NCI-H187 (cell line): ENCODE results near the gene TOB1.

ENCODE experiments used
- DNase-seq, 2 experiments: peaks; one replicate each; lab custom pipeline; 2025; lab: John Stamatoyannopoulos, UW

Gene TOB1

DNA sequence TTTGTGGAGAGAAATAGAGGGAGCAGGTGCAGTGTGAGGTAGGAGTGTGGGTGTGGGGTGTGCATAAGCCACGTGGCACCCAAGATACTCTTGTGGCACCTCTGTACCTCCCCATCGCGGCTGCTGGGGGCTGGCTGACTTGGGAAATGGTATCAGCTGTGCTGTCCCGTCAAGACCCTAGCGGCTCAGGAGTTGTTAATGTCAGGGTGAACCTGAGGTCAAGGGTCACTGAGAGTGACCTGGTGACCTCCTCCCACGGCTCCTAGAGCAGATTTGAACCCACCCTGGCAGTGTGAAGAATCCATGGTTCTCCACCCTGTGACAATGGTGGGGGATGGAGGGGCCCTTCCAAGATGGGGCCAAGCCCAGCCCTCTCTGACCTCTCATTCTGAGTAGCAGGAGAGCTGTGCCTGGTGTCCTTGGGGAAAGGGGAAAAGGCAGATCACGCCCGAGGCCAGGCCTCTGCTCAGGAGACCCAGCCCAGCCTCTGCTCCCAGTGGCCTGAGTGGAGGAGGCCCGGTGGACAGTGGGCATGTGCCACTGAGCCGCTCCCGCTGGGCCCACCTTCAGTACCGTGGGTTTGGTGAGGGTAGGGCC is 33.8 kb downstream of the TOB1 start:
- DNase-seq = no peak

DNA sequence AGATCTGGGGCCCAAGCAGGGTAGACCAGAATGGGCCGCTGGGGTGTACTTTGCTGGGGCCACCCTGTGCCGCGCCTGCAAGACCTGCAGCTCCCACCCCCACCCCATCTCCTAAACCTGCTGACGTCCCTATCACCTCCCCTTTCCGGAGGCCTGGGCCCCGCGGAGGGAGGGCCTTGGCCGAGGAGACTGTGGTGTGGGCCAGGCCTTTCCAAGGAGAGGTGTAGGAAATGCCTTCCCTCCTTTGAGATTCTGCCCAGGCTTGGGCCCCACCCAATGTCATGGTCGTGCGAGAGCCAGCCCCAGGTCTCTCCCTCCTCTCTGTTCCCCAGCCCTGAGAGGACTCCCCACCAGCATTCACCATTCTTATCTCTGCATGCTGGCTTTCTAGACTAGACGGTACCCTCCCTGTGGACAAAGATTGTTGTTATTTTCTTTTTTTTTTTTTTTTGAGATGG is 34.7 kb downstream of the TOB1 start:
- DNase-seq = no peak

DNA sequence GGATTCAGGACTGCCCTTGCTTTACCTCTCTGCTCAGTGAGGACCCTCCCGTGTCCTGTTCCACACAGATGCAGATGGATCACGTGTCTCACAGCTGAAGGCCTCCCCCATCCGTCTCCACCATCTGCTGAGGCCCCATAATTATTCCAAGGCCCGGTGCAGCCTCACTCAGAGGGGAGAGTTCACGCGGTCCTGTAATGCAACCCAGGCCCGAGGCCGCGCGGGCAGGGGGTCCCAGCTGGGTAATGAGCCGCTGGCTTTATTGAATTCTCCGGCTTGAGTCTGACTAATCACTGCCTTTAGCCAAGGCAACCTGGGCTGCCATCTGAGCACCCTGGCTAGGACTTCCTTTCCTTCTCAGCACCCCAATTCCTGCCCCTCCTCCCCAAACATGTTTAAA is 35.2 kb downstream of the TOB1 start:
- no peak for DNase-seq

GRCh38 chr17:50830352-50830751 is 35.8 kb downstream of the TOB1 start:
- no peak for DNase-seq

DNA sequence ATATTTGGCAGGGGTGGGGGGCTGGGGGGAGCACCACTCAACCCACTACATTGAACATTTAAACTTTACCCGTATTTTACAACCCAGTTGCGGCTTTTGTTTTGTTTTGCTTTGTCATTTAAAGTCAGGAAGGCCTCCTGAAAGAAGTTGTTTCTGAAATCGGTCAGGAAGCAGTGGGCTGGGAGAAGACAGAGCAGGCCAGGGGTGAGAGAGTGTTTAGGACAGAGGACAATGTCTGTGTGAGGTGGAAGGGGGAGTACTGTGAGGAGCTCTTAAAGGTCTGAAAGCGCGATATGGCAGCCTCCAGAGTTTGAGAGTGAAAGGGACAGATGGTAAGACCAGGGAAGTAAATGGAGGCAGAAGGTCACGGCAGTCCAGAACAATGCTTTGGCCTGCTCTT is 36.8 kb downstream of the TOB1 start:
- no peak for DNase-seq

DNA sequence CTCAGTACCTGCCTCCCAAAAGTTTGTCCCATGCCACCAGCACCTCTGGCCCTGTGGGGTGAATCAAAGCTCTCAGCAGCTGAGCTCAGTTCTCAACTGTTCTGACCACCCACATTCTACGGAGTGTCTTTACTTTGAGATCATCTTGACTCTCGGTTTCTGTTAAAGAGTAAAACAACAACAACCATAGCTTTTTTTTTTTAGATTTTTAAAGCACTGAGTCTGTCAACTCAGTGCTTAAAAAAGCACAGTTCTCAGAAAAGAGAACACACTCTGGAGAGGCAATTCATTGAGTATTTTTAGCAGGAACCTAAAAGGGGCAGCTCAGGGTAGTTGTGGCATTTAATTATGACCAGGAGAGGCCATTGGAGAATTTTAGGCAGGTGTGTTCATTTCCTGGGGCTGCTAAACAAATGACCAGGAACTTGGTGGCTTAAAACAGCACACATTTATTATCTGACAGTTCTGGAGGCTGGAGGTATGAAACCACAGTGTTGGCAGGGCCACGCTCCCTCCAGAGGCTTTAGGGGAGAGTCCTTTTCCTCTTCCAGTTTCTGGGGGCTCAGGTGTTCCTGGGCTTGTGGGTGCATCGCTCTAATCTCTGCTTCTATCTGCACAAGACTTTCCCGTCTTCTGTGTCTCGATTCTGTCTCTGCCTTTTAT is 37.5 kb downstream of the TOB1 start:
- DNase-seq = no peak

- no peak for DNase-seq
Measured at GRCh38 chr17:50825188-50825587, 41.0 kb downstream of the TOB1 start.

GRCh38 chr17:50824429-50824828 is 41.7 kb downstream of the TOB1 start:
- DNase-seq = no peak

DNA sequence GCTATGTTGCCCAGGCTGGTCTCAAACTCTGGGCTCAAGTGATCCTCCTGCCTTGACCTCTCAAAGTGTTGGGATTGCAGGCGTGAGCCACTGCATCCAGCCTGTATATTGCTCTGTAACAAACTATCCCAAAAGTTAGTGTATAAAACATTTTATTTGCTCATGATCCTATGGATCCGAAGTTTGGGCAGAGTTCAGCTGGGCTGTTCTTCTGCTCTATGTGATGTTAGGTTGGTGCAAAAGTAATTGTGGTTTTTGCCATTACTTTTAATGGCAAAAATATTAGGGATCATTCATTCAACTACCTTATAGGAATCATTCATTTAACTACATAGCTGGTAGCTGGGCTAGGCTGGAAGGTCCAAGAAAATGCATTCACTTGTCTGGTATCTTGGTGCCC is 43.6 kb downstream of the TOB1 start:
- no peak for DNase-seq

- DNase-seq = no peak
Measured at GRCh38 chr17:50820651-50821050, 45.5 kb downstream of the TOB1 start.

DNA sequence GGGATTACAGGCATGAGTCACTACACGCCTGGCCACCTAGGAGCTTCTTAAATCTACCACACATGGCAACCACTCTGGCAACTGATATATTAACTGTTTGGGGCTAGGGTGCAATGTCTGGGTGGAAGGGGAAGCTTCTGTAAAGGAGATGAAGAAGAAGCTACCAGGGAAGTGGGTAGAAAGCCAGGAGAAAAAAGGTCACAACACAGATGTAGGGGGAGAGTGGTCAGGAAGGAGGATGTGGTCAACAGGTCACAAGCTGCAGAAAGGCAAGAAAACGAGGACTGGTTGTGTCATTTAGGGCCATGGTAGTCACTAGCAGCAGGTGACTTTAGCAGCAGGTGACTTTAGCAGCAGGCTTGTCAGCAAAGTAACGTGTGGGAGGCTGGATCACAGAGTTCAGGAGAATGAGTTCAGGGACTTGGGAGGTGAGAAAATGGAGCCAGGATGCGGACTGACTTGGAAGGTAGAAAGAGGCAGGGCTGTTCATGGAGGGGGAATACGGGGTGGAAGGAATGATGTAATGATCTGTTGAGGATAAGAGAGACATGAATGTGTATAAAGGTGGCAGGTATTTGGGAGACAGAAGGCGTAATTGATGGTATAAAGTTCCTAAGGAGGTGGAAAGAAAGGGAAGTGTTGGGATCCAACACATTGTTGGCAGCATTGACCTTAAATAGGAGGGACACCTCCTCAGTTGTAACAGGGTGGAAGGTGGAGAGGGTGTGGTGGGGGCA is 47.1 kb downstream of the TOB1 start:
- DNase-seq = no peak

GRCh38 chr17:50818261-50818660 is 47.9 kb downstream of the TOB1 start:
- no peak for DNase-seq

DNA sequence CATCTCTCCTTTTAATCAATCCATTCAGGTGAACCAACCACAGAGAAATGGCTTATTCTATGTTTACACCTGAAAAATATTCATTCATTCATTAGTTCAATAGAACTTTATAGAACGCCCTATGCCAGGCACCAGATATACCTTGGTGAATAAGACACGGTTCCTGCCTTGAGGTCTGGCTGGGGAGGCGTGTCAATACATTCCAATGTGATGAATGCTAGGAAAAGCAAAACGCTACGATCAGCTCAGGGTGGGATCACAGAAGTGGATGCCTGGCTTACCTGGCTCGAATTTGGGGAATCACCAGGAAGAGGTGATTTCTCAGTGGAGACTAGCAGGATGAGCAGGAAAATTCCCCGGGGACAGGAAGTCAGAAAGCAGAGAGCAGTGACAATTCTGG is 48.3 kb downstream of the TOB1 start:
- no peak for DNase-seq

DNA sequence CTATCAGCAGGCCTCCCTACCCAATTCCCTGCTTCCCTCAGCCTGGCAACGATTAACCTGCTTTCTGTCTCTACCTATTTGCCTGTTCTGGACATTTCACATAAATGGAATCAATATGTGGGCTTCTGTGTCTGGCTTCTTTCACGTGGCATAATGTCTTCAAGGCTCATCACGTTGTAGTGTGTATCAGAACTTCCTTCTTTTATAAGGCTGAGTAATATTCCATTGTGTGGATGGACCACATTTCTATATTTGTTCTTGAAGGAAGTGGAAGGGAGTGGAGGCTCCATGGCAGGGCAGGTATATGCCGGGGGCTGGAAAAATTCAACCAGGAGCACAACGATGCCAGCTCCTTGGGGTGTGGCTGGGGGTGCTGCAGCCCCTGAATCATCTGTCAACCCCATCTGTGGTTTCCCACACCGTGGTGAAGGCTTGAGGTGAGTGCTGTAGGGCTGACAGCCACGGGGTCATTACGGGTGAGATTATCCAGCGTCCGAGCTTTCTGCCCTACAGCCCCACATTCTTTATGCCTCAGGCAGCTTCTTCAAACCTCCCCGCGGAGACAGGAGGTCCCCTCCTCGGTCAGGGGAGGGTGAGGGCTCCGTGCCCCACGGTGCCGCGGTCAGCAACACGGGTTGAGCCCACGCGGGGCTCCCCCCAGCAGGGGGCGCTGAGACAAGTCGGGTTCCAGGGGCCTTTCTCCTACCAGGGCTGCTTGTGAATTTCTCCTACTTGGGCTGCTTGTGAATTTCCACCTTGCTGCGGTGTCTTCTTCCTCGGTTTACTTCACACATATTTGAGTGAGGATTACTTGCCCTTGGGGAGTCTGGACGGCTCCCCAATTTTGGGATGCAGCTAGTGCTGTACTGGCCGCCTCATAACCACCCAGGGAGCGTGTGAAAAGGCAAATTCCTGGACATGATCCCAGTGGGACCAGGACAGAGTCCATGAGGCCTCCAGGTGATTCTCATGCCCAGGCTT is 49.1 kb downstream of the TOB1 start:
- DNase-seq = no peak

DNA sequence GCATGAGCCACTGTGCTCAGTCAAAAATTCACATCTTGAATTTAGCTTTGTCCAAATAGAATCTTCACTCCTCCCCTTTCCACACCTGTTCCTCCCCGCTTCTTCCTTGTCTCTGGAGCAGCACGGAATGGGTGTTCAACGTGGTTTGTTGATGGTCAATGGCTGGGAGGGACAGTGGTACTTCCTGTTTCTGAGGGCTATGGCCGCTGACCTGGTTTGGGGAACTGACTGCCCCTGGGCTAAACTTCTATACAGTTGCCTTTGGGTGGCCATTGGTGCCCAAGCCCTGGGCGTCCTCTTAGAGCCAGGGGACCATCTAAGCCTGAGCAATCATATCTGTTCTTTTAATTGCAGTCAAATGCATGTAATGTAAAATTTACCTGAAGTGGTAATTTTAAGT is 49.9 kb downstream of the TOB1 start:
- DNase-seq = no peak

DNA sequence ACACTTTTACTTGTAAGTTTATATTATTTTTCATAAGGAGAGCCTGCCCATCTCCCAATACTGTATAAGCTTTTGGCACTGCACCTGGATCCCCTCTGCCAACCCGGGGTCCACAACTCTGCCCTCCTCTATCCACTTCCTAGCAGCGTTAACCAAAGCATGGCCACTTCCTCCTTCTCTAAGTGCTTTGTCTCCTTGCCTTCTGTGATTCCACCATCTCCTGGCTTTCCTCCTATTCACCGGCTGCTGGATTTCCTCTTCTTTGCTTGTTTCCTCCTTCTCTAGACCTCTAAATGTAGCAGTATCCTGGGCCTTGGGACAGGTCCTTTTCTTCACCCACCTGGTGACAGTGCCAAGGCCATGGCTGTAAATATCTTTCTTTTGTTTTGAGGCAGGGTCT is 50.8 kb downstream of the TOB1 start:
- DNase-seq = no peak

- DNase-seq = no peak
Measured at GRCh38 chr17:50813583-50813982, 52.6 kb downstream of the TOB1 start.
